OCI-LY7 (cell line): Measurements from ENCODE around the gene BNC1. TPM values are rescaled to one million over a fixed set of nuclear protein-coding genes. Genes with fewer than 3 reads are reported as not detected.

ENCODE experiments used
- BruUV-seq: library from RNA; stranded (reverse); fragments of 400-500 nt; replicated peaks from 2 replicates; lab custom pipeline; 2021; lab: Mats Ljungman, UMichigan
- CTCF ChIA-PET: fragments of 300-600 bp; sonication (Branson Sonifier 250); formaldehyde crosslinking; loops from one replicate; lab custom pipeline; 2022; ENCODE audit warnings: antibody characterized with exemption; ENCODE audit not compliant: unreplicated experiment; lab: Charles Lee
- POLR2A ChIA-PET: fragments of 300-600 bp; sonication (Branson Sonifier 250); formaldehyde crosslinking; loops from one replicate; lab custom pipeline; 2022; ENCODE audit warnings: antibody characterized with exemption; lab: Charles Lee
- DNase-seq: peaks from one replicate; pipeline ENCODE4 v3.0.0-alpha.2; 2015; ENCODE audit warnings: low spot score
- H2AFZ ChIP-seq: fragments of 200-600 bp; sonication (generic), shearing (Covaris generic); 2 replicates; pipeline ENCODE4 v1.6.1; 2014; ENCODE audit warnings: mild to moderate bottlenecking, antibody characterized with exemption, low read length, moderate library complexity
- H3K27ac ChIP-seq: fragments of 200-600 bp; sonication (generic); 2 replicates; pipeline ENCODE4 v1.5.1; 2014; ENCODE audit warnings: mixed run types, low read depth, mild to moderate bottlenecking, moderate library complexity, low read length, inconsistent platforms; ENCODE audit not compliant: poor library complexity, severe bottlenecking
- H3K36me3 ChIP-seq: fragments of 200-600 bp; sonication (generic); 2 replicates; pipeline ENCODE4 v1.6.1; 2014; ENCODE audit warnings: mild to moderate bottlenecking, antibody characterized with exemption, low read length, moderate library complexity, mixed read lengths; ENCODE audit not compliant: insufficient read depth
- H3K4me1 ChIP-seq: fragments of 200-600 bp; sonication (generic); 2 replicates; pipeline ENCODE4 v1.5.1; 2014; ENCODE audit warnings: mild to moderate bottlenecking, low read length; ENCODE audit not compliant: insufficient read depth, poor library complexity, severe bottlenecking
- H3K4me2 ChIP-seq: fragments of 200-600 bp; sonication (generic); 2 replicates; pipeline ENCODE4 v1.6.1; 2014; ENCODE audit warnings: mild to moderate bottlenecking, low read length
- H3K4me3 ChIP-seq: fragments of 200-600 bp; sonication (generic); 2 replicates; pipeline ENCODE4 v1.5.1; 2014; ENCODE audit warnings: mild to moderate bottlenecking, low read depth, low read length; ENCODE audit not compliant: poor library complexity, severe bottlenecking
- H3K79me2 ChIP-seq: fragments of 200-600 bp; sonication (generic); 2 replicates; pipeline ENCODE4 v1.6.1; 2016; ENCODE audit warnings: low read depth, mild to moderate bottlenecking, low read length, moderate library complexity, mixed read lengths; ENCODE audit not compliant: insufficient read depth
- H3K9me2 ChIP-seq: fragments of 200-600 bp; sonication (generic); 2 replicates; pipeline ENCODE4 v1.6.1; 2016; ENCODE audit warnings: mild to moderate bottlenecking, low read length, mixed read lengths; ENCODE audit not compliant: insufficient read depth
- H3K9me3 ChIP-seq: fragments of 200-600 bp; sonication (generic); 2 replicates; pipeline ENCODE4 v1.6.1; 2014; ENCODE audit warnings: mild to moderate bottlenecking, mixed run types, low read length, mixed read lengths
- H4K20me1 ChIP-seq: fragments of 200-600 bp; sonication (generic); 2 replicates; pipeline ENCODE4 v1.6.1; 2014; ENCODE audit warnings: mild to moderate bottlenecking, antibody characterized with exemption, low read length, moderate library complexity, mixed read lengths; ENCODE audit not compliant: insufficient read depth
- EZH2phosphoT487 ChIP-seq: fragments of 200-600 bp; sonication (generic); IDR thresholded peaks from 2 replicates; pipeline ENCODE4 v1.6.1; 2018; ENCODE audit warnings: low read depth, borderline replicate concordance, mild to moderate bottlenecking, mixed run types, antibody characterized with exemption, low read length, moderate library complexity, mixed read lengths
- intact Hi-C: fragments of 100-400 bp; cut with micrococcal nuclease; formaldehyde crosslinking; loops from one replicate; pipeline ENCODE4 v1.10.0; 2022; ENCODE audit not compliant: unreplicated experiment
- total RNA-seq, 2 experiments: library from RNA; depleted of rRNA in 1 of 2; stranded (reverse); fragments of >200 nt in 1 of 2; shearing (Covaris generic) in 1 of 2; gene quantifications; 2 replicates each; pipeline ENCODE4 v1.2.3, GENCODE V29; 2014 to 2022
- TF ChIP-seq, protein P1 (sequence below): fragments of 200-600 bp; sonication (generic); conservative IDR thresholded peaks from 2 replicates; pipeline ENCODE4 v1.5.1; 2014; ENCODE audit warnings: mild to moderate bottlenecking, antibody characterized with exemption, low read length, moderate library complexity, mixed read lengths

Gene BNC1
- total RNA-seq, 2 experiments from 2014 or later, result not detected

DNA sequence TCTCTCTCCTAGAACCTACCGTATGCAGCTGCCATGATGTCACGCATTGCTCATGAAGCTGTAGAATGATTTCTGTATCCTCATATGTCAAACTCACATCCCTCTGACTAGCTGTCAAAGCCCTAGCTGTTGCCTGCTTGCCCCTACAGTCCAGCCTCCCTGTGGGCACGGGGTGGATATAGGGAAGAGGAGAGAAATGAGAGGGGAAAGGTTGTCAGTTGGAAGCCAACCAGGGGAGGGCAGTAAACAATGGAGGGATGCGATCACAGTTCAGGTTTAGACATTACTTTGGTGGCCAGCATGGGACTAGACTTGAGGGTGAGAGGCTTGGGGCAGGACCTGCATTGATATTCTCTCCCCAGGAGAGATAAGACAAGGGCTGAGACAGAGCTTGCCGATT, 75.1 kb downstream of the BNC1 start:
- no peaks in the 10 kb centered on the region for H3K9me3 ChIP-seq
- ChIA-PET CTCF (no interaction called here), POLR2A (interaction anchor here (0.6 to 1.0 kb wide), 3 partner anchors 142 to 235 kb away, joined by 3 to 9 read pairs (median 3); no protein-coding TSS in a partner anchor)
- H3K79me2 ChIP-seq, result peaks cover 25% of the 10 kb centered on the region
- BruUV-seq, result no TSS peak
- no peak overlapping the region for H3K4me2 ChIP-seq
- no peaks in the 10 kb centered on the region for H3K9me2 ChIP-seq
- no peaks in the 10 kb centered on the region for H4K20me1 ChIP-seq
- TF ChIP-seq, protein P1, sequence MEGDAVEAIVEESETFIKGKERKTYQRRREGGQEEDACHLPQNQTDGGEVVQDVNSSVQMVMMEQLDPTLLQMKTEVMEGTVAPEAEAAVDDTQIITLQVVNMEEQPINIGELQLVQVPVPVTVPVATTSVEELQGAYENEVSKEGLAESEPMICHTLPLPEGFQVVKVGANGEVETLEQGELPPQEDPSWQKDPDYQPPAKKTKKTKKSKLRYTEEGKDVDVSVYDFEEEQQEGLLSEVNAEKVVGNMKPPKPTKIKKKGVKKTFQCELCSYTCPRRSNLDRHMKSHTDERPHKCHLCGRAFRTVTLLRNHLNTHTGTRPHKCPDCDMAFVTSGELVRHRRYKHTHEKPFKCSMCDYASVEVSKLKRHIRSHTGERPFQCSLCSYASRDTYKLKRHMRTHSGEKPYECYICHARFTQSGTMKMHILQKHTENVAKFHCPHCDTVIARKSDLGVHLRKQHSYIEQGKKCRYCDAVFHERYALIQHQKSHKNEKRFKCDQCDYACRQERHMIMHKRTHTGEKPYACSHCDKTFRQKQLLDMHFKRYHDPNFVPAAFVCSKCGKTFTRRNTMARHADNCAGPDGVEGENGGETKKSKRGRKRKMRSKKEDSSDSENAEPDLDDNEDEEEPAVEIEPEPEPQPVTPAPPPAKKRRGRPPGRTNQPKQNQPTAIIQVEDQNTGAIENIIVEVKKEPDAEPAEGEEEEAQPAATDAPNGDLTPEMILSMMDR, result no peak; the same call in 1 of the 2 replicates
- TF ChIP-seq EZH2phosphoT487, result no peak
- H3K36me3 ChIP-seq, result no peaks in the 10 kb centered on the region
- H3K4me1 ChIP-seq, result peaks cover 24% of the 10 kb centered on the region
- intact Hi-C loops, result loop anchor here (5.0 to 10.0 kb wide), 5 partner anchors 362 to 1162 kb away; partner anchors contain the start of gene MEX3B
- no peak for DNase-seq
- H2AFZ ChIP-seq, result no peak overlapping the region
- H3K27ac ChIP-seq, result no peak overlapping the region
- no peak overlapping the region for H3K4me3 ChIP-seq

GRCh38 chr15:83208367-83208661, 76.2 kb downstream of the BNC1 start:
- peak overlapping the region; percentile 61 for H3K4me2 ChIP-seq
- H3K4me3 ChIP-seq, result peak overlapping the region; percentile 89

More at GRCh38 chr15:83208367-83208661, 76.2 kb downstream of the BNC1 start:
- intact Hi-C loops, result loop anchor here (1.0 to 10.0 kb wide), 6 partner anchors 197 to 1161 kb away; partner anchors contain the start of genes C15orf40 and MEX3B
- DNase-seq, result no peak
- H3K27ac ChIP-seq, result peak overlapping the region; percentile 31
- no peaks in the 10 kb centered on the region for H3K9me3 ChIP-seq
- H3K36me3 ChIP-seq, result no peaks in the 10 kb centered on the region
- H3K79me2 ChIP-seq, result peaks cover 35% of the 10 kb centered on the region
- no peaks in the 10 kb centered on the region for H3K9me2 ChIP-seq
- no peaks in the 10 kb centered on the region for H4K20me1 ChIP-seq
- no peak for TF ChIP-seq EZH2phosphoT487
- TF ChIP-seq, protein P1, result no peak; the same call in 1 of the 2 replicates
- ChIA-PET CTCF (interaction anchor here (0.8 kb wide), 1 partner anchor 197 kb away, joined by 3 read pairs; the partner anchor contains the start of gene C15orf40), POLR2A (interaction anchor here (0.6 to 0.8 kb wide), 2 partner anchors 55 to 197 kb away, joined by 3 to 4 read pairs; partner anchors contain the start of gene C15orf40)
- H3K4me1 ChIP-seq, result peaks cover 24% of the 10 kb centered on the region
- H2AFZ ChIP-seq, result peak overlapping the region; percentile 90
- BruUV-seq, result no TSS peak
